Pancreas (tissue), 10 donors: ENCODE results near the gene MIXL1. TPM values are rescaled to one million over a fixed set of nuclear protein-coding genes. Genes with fewer than 3 reads are reported as not detected.
A peak's percentile ranks its signal among the peaks of the same experiment; 100 is the strongest.

Source experiments
- ATAC-seq, 4 donors: fragments of 200-7000 bp; cut with Tn5 transposase; one replicate each; pipeline versions ENCODE4 v1.8.0 to v1.9.1; 2020; ENCODE audit warnings: mild to moderate bottlenecking in 4 of 4, moderate library complexity in 4 of 4
- DNase-seq, 6 donors: peaks; one replicate each; pipeline ENCODE4 v3.0.0-alpha.2; 2020
- FAIRE-seq: peaks from 2 replicates; lab custom pipeline; 2012; peaks lifted over from hg19 to GRCh38; lab: Jason Lieb, UNC
- H3K27ac ChIP-seq, 4 donors: fragments of 200-600 bp; sonication (generic); 1 replicate in 3 of 4; 2 replicates in 1 of 4; pipeline versions ENCODE4 v1.5.0 to v1.8.0; 2020
- H3K27me3 ChIP-seq, 4 donors: fragments of 200-600 bp; one replicate each; pipeline ENCODE4 v1.8.0; 2021
- H3K36me3 ChIP-seq, 3 donors: fragments of 200-600 bp; sonication (generic) in 1 of 3; one replicate each; pipeline versions ENCODE4 v1.5.0 to v1.8.0; 2020 to 2021
- H3K4me1 ChIP-seq, 3 donors: fragments of 200-600 bp; one replicate each; pipeline ENCODE4 v1.8.0; 2021
- H3K4me3 ChIP-seq, 4 donors: fragments of 200-600 bp; sonication (generic) in 2 of 4; one replicate each; pipeline versions ENCODE4 v1.5.0 to v1.8.0; 2020 to 2021
- H3K9me3 ChIP-seq, 4 donors: fragments of 200-600 bp; one replicate each; pipeline ENCODE4 v1.8.0; 2021
- WGBS, 2 donors: extraction: QIAGEN DNeasy Blood & Tissue Kit; methylation state at CpG; one replicate each; pipeline ENCODE4 v1.1.7; 2013; 5-methylcytosine and 5-hydroxymethylcytosine counted together
- intact Hi-C, 3 donors: fragments of 100-400 bp; cut with DNase I; formaldehyde crosslinking; loops; one replicate each; pipeline versions ENCODE4 v1.11.1 to v1.14.2; 2022
- polyA plus RNA-seq, 2 donors: library from polyadenylated mRNA; stranded (reverse); fragments of 200-250 nt; gene quantifications; one replicate each; pipeline ENCODE4 v1.2.3, GENCODE V29; 2013
- total RNA-seq, 6 donors: library from RNA; stranded (reverse); fragmentation: NEBNext Ultra II Directional in 4 of 6; extraction: Animal tissue kit (Norgen Biotek cat#: 25700) in 4 of 6; gene quantifications; one replicate each; pipeline versions ENCODE4 v1.2.1 to v1.2.4, GENCODE V29; 2021 to 2023
- TF ChIP-seq, protein P1 (sequence below), 4 donors: fragments of 200-600 bp; sonication (generic) in 3 of 4; IDR thresholded peaks; one replicate each; pipeline versions ENCODE4 v1.5.0 to v1.8.0; 2021; ENCODE audit warnings: antibody characterized with exemption in 4 of 4
- donor health status: healthy with polysubstance abuse.
- donor health status: DM: no; HTN: no; CAD: no; lungs with moderate emphysema.
- donor health status: DM: no; HTN: no; CAD: no.
- donor health status: control.
- donor health status: control.
- donor health status: Bipolar disorder and iron deficiency.
- donor health status: DM: yes; HTN: yes; CAD: no.
- donor health status: DM: no; HTN: no; CAD: no.
- donor health status: DM: no; HTN: no; CAD: no.
- donor health status: DM: yes; HTN: yes; CAD: no.

The MIXL1 gene
- total and polyA plus RNA-seq, 8 donors, result not detected

DNA sequence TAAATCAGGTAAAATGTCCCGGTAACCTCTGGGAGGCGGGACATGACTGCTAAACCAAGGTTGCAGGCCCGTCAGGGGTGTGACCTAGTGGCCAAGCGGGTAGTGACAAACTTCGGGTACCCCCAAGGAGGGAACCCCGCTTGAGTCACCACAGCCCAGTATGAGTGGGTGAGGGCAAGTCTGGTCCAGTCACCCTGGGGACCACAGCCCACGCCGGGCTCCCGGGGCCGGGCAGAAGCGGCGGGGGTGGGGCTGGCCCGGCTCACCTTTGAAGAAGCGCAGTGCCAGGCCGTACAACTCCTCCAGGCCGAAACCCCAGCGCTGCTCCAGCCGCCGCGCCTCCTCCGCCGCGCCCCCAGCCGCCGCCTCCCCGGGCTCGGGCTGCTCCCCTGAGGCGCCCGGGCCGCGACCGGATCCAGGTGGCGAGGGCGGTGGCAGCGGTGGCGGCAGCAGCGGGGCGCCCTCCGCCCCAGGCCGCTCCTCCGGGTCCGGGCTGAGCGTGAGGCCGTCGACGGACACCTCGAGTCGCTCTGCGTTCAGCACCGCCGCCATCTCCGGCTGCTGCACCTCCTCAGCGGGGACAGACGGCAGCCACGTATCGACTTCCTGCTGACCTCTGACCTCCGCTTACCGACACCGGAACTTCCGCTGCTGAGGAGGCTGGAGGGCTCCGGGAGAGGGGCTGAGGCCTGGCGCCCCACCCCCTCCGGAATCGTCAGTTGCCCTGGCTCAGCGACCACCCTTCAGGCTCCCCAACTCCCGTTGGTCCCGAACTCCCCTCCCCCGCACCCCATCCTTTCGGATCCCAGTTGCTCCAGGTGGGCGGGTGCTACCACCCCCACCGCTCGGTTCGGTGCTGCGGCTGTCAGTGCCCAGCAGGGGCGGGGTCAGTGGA is 37.1 kb upstream of the MIXL1 start, which contains the start of gene ACBD3:
Gene ACBD3, minus strand, starts transcription at position 618 of the 895 bp plus-strand sequence. Its CDS starts 66 bp downstream, at position 552.
- Histone ChIP-seq H3K4me1 (peaks cover 11 to 23% (median 12%) of the 10 kb centered on the region in 3 donors), H3K36me3 (no peaks in the 10 kb centered on the region), H3K27me3 (no peaks in the 10 kb centered on the region), H3K9me3 (no peaks in the 10 kb centered on the region), H3K4me3 (peak within 1 kb of the TSS; percentile 89 to 97 (median 95)), H3K27ac (peak within 1 kb of the TSS; percentile 88 to 93 (median 90))
- TF ChIP-seq, protein P1, sequence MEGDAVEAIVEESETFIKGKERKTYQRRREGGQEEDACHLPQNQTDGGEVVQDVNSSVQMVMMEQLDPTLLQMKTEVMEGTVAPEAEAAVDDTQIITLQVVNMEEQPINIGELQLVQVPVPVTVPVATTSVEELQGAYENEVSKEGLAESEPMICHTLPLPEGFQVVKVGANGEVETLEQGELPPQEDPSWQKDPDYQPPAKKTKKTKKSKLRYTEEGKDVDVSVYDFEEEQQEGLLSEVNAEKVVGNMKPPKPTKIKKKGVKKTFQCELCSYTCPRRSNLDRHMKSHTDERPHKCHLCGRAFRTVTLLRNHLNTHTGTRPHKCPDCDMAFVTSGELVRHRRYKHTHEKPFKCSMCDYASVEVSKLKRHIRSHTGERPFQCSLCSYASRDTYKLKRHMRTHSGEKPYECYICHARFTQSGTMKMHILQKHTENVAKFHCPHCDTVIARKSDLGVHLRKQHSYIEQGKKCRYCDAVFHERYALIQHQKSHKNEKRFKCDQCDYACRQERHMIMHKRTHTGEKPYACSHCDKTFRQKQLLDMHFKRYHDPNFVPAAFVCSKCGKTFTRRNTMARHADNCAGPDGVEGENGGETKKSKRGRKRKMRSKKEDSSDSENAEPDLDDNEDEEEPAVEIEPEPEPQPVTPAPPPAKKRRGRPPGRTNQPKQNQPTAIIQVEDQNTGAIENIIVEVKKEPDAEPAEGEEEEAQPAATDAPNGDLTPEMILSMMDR (IDR thresholded peaks at IDR 0.05), result no peak
- intact Hi-C loops, result no loop called here
- ATAC-seq, result peak; percentile 93 to 97 (median 96)
- peak; percentile 83 to 94 (median 86) for DNase-seq
- FAIRE-seq, result no peak
- WGBS, 2 donors, result 0 to 1% methylated on average over 48 to 75 of the region's 75 CpGs

DNA sequence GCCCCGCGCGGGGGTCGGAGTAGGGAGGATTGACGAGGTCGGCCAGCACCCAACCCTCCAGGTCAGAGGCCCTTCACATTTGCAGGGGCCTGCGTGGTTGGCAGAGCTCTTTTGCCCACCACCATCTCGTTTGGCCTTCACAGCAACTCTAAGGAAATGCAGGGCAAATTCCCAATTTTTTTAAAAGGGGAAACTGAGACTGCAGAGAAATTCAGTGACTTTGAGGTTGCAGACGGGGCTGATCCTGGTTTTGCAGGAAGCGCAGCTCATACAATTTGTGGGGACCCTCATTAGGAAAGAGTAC is 36.5 kb upstream of the MIXL1 start:
- peak overlapping the region; percentile 89 to 97 (median 95) for H3K4me3 ChIP-seq
- no peak for DNase-seq
- H3K4me1 ChIP-seq, result peaks cover 6 to 17% (median 12%) of the 10 kb centered on the region in 3 donors
- H3K27me3 ChIP-seq, result no peaks in the 10 kb centered on the region
- ATAC-seq, result no peak
- FAIRE-seq, result no peak
- no peaks in the 10 kb centered on the region for H3K36me3 ChIP-seq
- TF ChIP-seq, protein P1 (IDR thresholded peaks at IDR 0.05), result no peak
- intact Hi-C loops, result no loop called here
- H3K9me3 ChIP-seq, result no peaks in the 10 kb centered on the region
- peak overlapping the region; percentile 88 to 93 (median 90) for H3K27ac ChIP-seq
- WGBS, 2 donors, result 9 to 11% methylated on average over 10 of the region's 10 CpGs

DNA sequence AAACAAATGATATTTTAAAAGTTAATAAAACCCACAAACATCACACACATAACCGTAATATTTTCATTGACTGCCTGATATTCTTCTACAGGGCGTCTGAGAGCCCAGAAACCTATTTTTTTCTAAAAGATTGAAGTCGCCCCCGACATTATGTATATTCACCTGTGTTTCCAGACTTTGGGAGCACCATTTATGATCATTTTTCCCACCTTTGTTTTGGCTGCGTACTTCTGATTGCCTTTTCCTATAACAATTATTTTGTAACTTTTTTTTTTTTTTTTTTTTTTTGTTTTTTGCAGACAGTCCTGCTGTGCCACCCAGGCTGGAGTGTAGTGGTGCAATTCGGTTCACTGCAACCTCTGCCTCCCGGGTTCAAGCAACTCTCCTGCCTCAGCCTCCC is 36.1 kb upstream of the MIXL1 start:
- DNase-seq (no peak), ATAC-seq (no peak), FAIRE-seq (no peak)
- peak overlapping the region in 1 of 4 donors; percentile 93 for H3K27ac ChIP-seq
- H3K9me3 ChIP-seq, result no peaks in the 10 kb centered on the region
- H3K36me3 ChIP-seq, result no peaks in the 10 kb centered on the region
- WGBS, 2 donors, result 79 to 86% methylated on average over 7 of the region's 7 CpGs
- TF ChIP-seq, protein P1 (IDR thresholded peaks at IDR 0.05), result no peak
- intact Hi-C loops, result no loop called here
- H3K4me1 ChIP-seq, result peaks cover 6 to 13% (median 11%) of the 10 kb centered on the region in 3 donors
- H3K27me3 ChIP-seq, result no peaks in the 10 kb centered on the region
- peak overlapping the region in 3 of 4 donors; percentile 94 to 97 (median 96) for H3K4me3 ChIP-seq

DNA sequence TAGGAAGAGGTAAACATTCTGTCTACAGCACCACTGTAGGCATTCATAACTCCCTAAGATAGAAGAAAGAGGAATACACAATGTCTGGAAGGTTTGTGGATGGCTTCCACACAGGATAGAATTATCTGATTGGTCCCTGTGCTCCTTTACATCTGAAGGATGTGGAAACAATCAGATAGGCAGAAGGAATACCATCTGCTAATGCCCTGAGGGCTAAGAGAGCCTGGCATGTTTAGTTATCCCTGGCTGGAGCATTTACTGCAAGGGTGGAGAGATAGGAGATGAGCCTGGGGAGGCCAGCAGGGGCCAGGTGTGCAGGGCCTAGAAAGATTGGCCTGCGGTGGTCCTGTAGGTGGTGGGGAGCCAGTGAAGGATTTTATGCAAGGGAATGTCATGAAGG is 28.3 kb upstream of the MIXL1 start:
- H3K9me3 ChIP-seq, result no peaks in the 10 kb centered on the region
- intact Hi-C loops, result loop anchor here in 1 of 3 donors (5.0 kb wide), 1 partner anchor 68 kb away; no protein-coding TSS in a partner anchor
- ATAC-seq (no peak), FAIRE-seq (no peak), DNase-seq (no peak)
- H3K27me3 ChIP-seq, result no peaks in the 10 kb centered on the region
- no peak overlapping the region for H3K27ac ChIP-seq
- 71 to 80% methylated on average over 1 of the region's 1 CpG for WGBS, 2 donors
- H3K4me1 ChIP-seq, result no peaks in the 10 kb centered on the region
- no peaks in the 10 kb centered on the region for H3K36me3 ChIP-seq
- H3K4me3 ChIP-seq, result no peak overlapping the region
- TF ChIP-seq, protein P1 (IDR thresholded peaks at IDR 0.05), result no peak
